GM10266 (cell line): ENCODE measurements around the gene KIAA0232.

Experiments
- DNase-seq: peaks from one replicate; pipeline ENCODE4 v3.0.0; 2012; ENCODE audit errors: extremely low spot score
- TF ChIP-seq, protein P1 (sequence below): IDR thresholded peaks from 2 replicates; pipeline ENCODE4 v1.5.1; 2012; ENCODE audit warnings: mild to moderate bottlenecking, low read depth; ENCODE audit not compliant: control insufficient read depth, insufficient read depth; ENCODE audit errors: missing control alignments

The KIAA0232 gene

GRCh38 chr4:6917461-6918271 is 135.1 kb downstream of the KIAA0232 start:
- peak; percentile 52 for DNase-seq
- TF ChIP-seq, protein P1, sequence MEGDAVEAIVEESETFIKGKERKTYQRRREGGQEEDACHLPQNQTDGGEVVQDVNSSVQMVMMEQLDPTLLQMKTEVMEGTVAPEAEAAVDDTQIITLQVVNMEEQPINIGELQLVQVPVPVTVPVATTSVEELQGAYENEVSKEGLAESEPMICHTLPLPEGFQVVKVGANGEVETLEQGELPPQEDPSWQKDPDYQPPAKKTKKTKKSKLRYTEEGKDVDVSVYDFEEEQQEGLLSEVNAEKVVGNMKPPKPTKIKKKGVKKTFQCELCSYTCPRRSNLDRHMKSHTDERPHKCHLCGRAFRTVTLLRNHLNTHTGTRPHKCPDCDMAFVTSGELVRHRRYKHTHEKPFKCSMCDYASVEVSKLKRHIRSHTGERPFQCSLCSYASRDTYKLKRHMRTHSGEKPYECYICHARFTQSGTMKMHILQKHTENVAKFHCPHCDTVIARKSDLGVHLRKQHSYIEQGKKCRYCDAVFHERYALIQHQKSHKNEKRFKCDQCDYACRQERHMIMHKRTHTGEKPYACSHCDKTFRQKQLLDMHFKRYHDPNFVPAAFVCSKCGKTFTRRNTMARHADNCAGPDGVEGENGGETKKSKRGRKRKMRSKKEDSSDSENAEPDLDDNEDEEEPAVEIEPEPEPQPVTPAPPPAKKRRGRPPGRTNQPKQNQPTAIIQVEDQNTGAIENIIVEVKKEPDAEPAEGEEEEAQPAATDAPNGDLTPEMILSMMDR: peak; percentile 15

DNA sequence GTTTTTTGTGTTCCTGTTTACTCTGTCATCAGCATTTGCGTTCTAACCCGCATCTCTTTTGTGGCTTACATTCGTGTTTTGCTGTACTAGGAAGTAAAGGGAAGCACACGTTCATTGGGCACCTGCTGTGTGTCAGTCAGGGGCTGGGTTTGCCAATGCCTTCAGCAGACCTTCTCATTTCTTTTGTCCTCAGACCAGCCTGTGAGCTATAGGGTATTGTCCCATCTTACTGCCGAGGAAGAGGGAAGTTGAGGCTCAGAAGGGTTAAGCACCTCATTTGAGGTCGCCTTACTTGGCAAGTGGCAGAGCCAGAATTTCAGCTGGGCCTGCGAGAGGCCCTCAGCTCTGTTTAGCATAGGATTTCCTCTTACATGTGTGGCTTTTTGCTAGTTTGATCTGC is 135.8 kb downstream of the KIAA0232 start:
- TF ChIP-seq, protein P1: no peak
- DNase-seq: no peak

DNA sequence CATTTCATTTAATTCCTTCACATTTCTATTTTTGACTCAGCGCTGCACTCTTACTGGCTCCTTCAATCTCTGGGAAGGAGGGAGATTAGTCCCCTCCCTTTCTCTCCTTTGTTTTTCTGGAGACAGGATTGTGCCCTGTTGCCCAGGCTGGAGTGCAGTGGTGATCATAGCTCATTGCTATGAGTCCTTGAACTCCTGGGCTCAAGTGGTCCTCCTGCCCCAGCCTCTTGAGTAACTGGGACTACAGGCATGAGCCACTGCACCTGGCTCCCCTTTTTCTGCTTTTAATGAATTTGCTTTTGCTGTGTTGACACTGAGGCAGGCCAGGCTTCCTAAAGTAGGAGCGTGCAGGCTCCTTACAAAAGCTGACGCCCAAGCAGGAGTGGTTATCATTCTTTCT is 137.6 kb downstream of the KIAA0232 start:
- TF ChIP-seq, protein P1: no peak
- no peak for DNase-seq

GRCh38 chr4:6923507-6923906 is 141.0 kb downstream of the KIAA0232 start:
- DNase-seq: no peak
- TF ChIP-seq, protein P1: no peak

DNA sequence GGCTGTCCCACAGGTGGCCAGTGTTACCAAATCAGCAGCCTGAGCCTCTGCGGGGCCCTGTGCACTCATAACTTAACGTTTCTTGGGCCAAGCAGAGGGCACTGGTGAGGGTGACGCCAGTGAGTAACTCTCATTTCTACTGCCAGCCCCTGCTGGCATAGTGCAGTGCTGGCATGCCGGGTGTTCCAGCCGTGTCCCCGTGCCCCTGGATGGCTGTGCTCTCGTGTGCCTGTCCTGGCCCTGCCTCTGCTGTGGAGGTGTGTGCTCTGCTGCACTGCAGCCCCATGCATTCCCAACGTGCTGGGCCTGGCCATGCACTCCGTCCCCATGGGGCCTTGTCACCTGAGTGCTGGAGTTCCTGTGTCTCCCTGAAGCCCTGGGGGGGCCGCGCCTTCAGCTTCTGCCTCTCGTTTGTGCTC is 141.8 kb downstream of the KIAA0232 start:
- no peak for DNase-seq

GRCh38 chr4:6925357-6925836 is 142.9 kb downstream of the KIAA0232 start:
- TF ChIP-seq, protein P1: no peak
- no peak for DNase-seq

More for the DNA sequence above, 141.8 kb downstream of the KIAA0232 start:
- TF ChIP-seq, protein P1: no peak

GRCh38 chr4:6926081-6926480 is 143.6 kb downstream of the KIAA0232 start:
- no peak for DNase-seq
- TF ChIP-seq, protein P1: no peak
